DMS53 treated with DMSO at 0.1 percent for 48 hours (cell line): ENCODE results near the gene CCL4.
"Not testable (repeated sequence)": the region's sequence is repeated elsewhere in the genome, so short reads cannot be mapped to it uniquely, and the experiment has no call there.

Experiments used
- DNase-seq: peaks from one replicate; lab custom pipeline; 2025; ENCODE audit not compliant: unreplicated experiment; lab: John Stamatoyannopoulos, UW

Gene CCL4

GRCh38 chr17:36103401-36103975, at the start of gene CCL4:
TSS of gene CCL4 (plus strand) at chr17:36103827. CDS start at chr17:36103906, 79 bp downstream.
- DNase-seq: not testable (repeated sequence)

GRCh38 chr17:36055171-36055570, 48.5 kb upstream of the CCL4 start:
- no peak for DNase-seq

GRCh38 chr17:36055921-36056520, 47.6 kb upstream of the CCL4 start:
- DNase-seq: no peak

GRCh38 chr17:36057911-36058310, 45.7 kb upstream of the CCL4 start:
- DNase-seq: no peak

GRCh38 chr17:36059406-36059805, 44.2 kb upstream of the CCL4 start:
- no peak for DNase-seq

GRCh38 chr17:36060816-36061215, 42.8 kb upstream of the CCL4 start:
- DNase-seq: no peak

- no peak for DNase-seq
Observed at GRCh38 chr17:36063786-36064541, 39.7 kb upstream of the CCL4 start, which contains the start of gene CCL18. TSS of gene CCL18 (plus strand) at chr17:36064272. CDS start at chr17:36064343, 71 bp downstream.

- DNase-seq: no peak
Observed at GRCh38 chr17:36066365-36066985, 37.2 kb upstream of the CCL4 start.

GRCh38 chr17:36068524-36068923, 35.1 kb upstream of the CCL4 start:
- no peak for DNase-seq

GRCh38 chr17:36069136-36069535, 34.5 kb upstream of the CCL4 start:
- DNase-seq: no peak

GRCh38 chr17:36070427-36070826, 33.2 kb upstream of the CCL4 start:
- DNase-seq: no peak

GRCh38 chr17:36071751-36072150, 31.9 kb upstream of the CCL4 start:
- DNase-seq: no peak

- no peak for DNase-seq
Observed at GRCh38 chr17:36072431-36073121, 31.1 kb upstream of the CCL4 start.

- DNase-seq: no peak
Observed at GRCh38 chr17:36074365-36074764, 29.3 kb upstream of the CCL4 start.

- not testable (repeated sequence) for DNase-seq
Observed at GRCh38 chr17:36081681-36082471, 21.8 kb upstream of the CCL4 start.

- not testable (repeated sequence) for DNase-seq
Observed at GRCh38 chr17:36082482-36083120, 21.0 kb upstream of the CCL4 start.

- DNase-seq: not testable (repeated sequence)
Observed at GRCh38 chr17:36083691-36084090, 19.9 kb upstream of the CCL4 start.

GRCh38 chr17:36085765-36086164, 17.9 kb upstream of the CCL4 start:
- DNase-seq: no peak

GRCh38 chr17:36086791-36087190, 16.8 kb upstream of the CCL4 start:
- DNase-seq: no peak

- DNase-seq: not testable (repeated sequence)
Observed at GRCh38 chr17:36087471-36087870, 16.2 kb upstream of the CCL4 start.
